22Rv1 (cell line): Measurements from ENCODE around the gene PAFAH1B2.

Experiments used
- CTCF ChIP-seq: fragments of 450-650 bp; IDR thresholded peaks from 2 replicates; pipeline ENCODE4 v1.5.1; 2017; ENCODE audit warnings: mild to moderate bottlenecking
- ZFX ChIP-seq: fragments of 450-650 bp; IDR thresholded peaks from 2 replicates; pipeline ENCODE4 v1.6.1; 2017; ENCODE audit warnings: antibody characterized with exemption, borderline replicate concordance

GRCh38 chr11:117220999-117221774 is 77.1 kb downstream of the PAFAH1B2 start:
- no peak for TF ChIP-seq CTCF
- no peak for TF ChIP-seq ZFX
